ENCODE results near the gene DLGAP1. TPM values are rescaled to one million over a fixed set of nuclear protein-coding genes. Genes with fewer than 3 reads are reported as not detected.
A peak's percentile ranks its signal among the peaks of the same experiment; 100 is the strongest.

The DLGAP1 gene
- total and polyA plus RNA-seq, 7 donors, result 0.13 to 2.6 (median 1.3) TPM; not detected in 1

GRCh38 chr18:3468066-3468705, 986.9 kb downstream of the DLGAP1 start:
- no peak for DNase-seq
- Histone ChIP-seq H3K4me1 (no peaks in the 10 kb centered on the region), H3K27me3 (no peaks in the 10 kb centered on the region), H3K36me3 (no peaks in the 10 kb centered on the region), H3K9me3 (no peaks in the 10 kb centered on the region), H3K4me3 (no peak overlapping the region), H3K27ac (no peak overlapping the region)
- intact Hi-C loops (cut with DNase I), result no loop called here
- WGBS, 2 donors, result 97% methylated on average over 9 of the region's 9 CpGs
- TF ChIP-seq CTCF (IDR thresholded peaks at IDR 0.05), result no peak
- TF ChIP-seq POLR2A (IDR thresholded peaks at IDR 0.05), result no peak
- TF ChIP-seq POLR2AphosphoS5 (IDR thresholded peaks at IDR 0.05), result no peak
- TF ChIP-seq EP300 (IDR thresholded peaks at IDR 0.05), result no peak

GRCh38 chr18:3466872-3467271, 988.2 kb downstream of the DLGAP1 start:
- Histone ChIP-seq H3K4me3 (no peak overlapping the region), H3K9me3 (peaks cover 0 to 1% (median 0%) of the 10 kb centered on the region in 4 donors), H3K4me1 (no peaks in the 10 kb centered on the region), H3K27me3 (no peaks in the 10 kb centered on the region), H3K36me3 (no peaks in the 10 kb centered on the region), H3K27ac (no peak overlapping the region)
- 18% methylated on average over 2 of the region's 2 CpGs for WGBS, 2 donors
- intact Hi-C loops (cut with DNase I), result no loop called here
- DNase-seq, result no peak
- TF ChIP-seq POLR2A (IDR thresholded peaks at IDR 0.05), result no peak
- no peak for TF ChIP-seq POLR2AphosphoS5 (IDR thresholded peaks at IDR 0.05)
- TF ChIP-seq CTCF (IDR thresholded peaks at IDR 0.05), result no peak
- TF ChIP-seq EP300 (IDR thresholded peaks at IDR 0.05), result no peak

- WGBS, 2 donors, result 70% methylated on average over 5 of the region's 5 CpGs
- H3K4me3 ChIP-seq, result no peak overlapping the region
Observed at GRCh38 chr18:3466045-3466444, 989.1 kb downstream of the DLGAP1 start.

GRCh38 chr18:3463051-3463450, 992.1 kb downstream of the DLGAP1 start:
- peaks cover 0 to 18% (median 9%) of the 10 kb centered on the region in 4 donors for H3K36me3 ChIP-seq
- H3K9me3 ChIP-seq, result peaks cover 0 to 3% (median 0%) of the 10 kb centered on the region in 4 donors
- H3K27me3 ChIP-seq, result no peaks in the 10 kb centered on the region
- H3K4me1 ChIP-seq, result peaks cover 0 to 15% (median 3%) of the 10 kb centered on the region in 4 donors
- H3K4me3 ChIP-seq, result no peak overlapping the region
- no peak overlapping the region for H3K27ac ChIP-seq
- intact Hi-C loops (cut with DNase I), result no loop called here
- TF ChIP-seq EP300 (IDR thresholded peaks at IDR 0.05), result no peak
- TF ChIP-seq CTCF (IDR thresholded peaks at IDR 0.05), result no peak
- TF ChIP-seq POLR2AphosphoS5 (IDR thresholded peaks at IDR 0.05), result no peak
- no peak for TF ChIP-seq POLR2A (IDR thresholded peaks at IDR 0.05)
- WGBS, 2 donors, result 59 to 64% methylated on average over 2 of the region's 2 CpGs
- DNase-seq, result no peak

More at GRCh38 chr18:3466045-3466444, 989.1 kb downstream of the DLGAP1 start:
- intact Hi-C loops (cut with DNase I), result no loop called here
- no peaks in the 10 kb centered on the region for H3K27me3 ChIP-seq
- no peaks in the 10 kb centered on the region for H3K36me3 ChIP-seq
- peaks cover 0 to 3% (median 0%) of the 10 kb centered on the region in 4 donors for H3K9me3 ChIP-seq
- H3K4me1 ChIP-seq, result no peaks in the 10 kb centered on the region
- DNase-seq, result no peak
- TF ChIP-seq POLR2A (IDR thresholded peaks at IDR 0.05) (no peak), POLR2AphosphoS5 (IDR thresholded peaks at IDR 0.05) (peak in 1 of 4 donors; percentile 21)
- H3K27ac ChIP-seq, result no peak overlapping the region

- WGBS, 2 donors, result 97 to 98% methylated on average over 5 of the region's 5 CpGs
- intact Hi-C loops (cut with DNase I), result no loop called here
- peaks cover 0 to 31% (median 20%) of the 10 kb centered on the region in 4 donors for H3K36me3 ChIP-seq
Observed at GRCh38 chr18:3461704-3462103, 993.4 kb downstream of the DLGAP1 start.

More at GRCh38 chr18:3461704-3462103, 993.4 kb downstream of the DLGAP1 start:
- Histone ChIP-seq H3K9me3 (peaks cover 0 to 3% (median 0%) of the 10 kb centered on the region in 4 donors), H3K27me3 (no peaks in the 10 kb centered on the region), H3K4me1 (peaks cover 0 to 21% (median 5%) of the 10 kb centered on the region in 4 donors), H3K27ac (no peak overlapping the region), H3K4me3 (no peak overlapping the region)
- TF ChIP-seq CTCF (IDR thresholded peaks at IDR 0.05), result no peak
- no peak for TF ChIP-seq EP300 (IDR thresholded peaks at IDR 0.05)
- no peak for TF ChIP-seq POLR2A (IDR thresholded peaks at IDR 0.05)
- TF ChIP-seq POLR2AphosphoS5 (IDR thresholded peaks at IDR 0.05), result no peak
- no peak for DNase-seq
